Panc1 (cell line): ENCODE data around the gene LDAF1. TPM values are rescaled to one million over a fixed set of nuclear protein-coding genes. Genes with fewer than 3 reads are reported as not detected.
"Not testable (repeated sequence)": the region's sequence is repeated elsewhere in the genome, so short reads cannot be mapped to it uniquely, and the experiment has no call there.

Experiments used
- ATAC-seq: fragments of 200-7000 bp; cut with Tn5 transposase; 2 replicates; pipeline ENCODE4 v1.9.1; 2020; ENCODE audit warnings: mild to moderate bottlenecking, moderate library complexity
- BruUV-seq: library from RNA; stranded (reverse); fragments of 400-500 nt; replicated peaks from 2 replicates; lab custom pipeline; 2021; lab: Mats Ljungman, UMichigan
- CTCF ChIA-PET: fragments of 300-600 bp; sonication (Branson Sonifier 250); formaldehyde crosslinking; loops from one replicate; lab custom pipeline; 2022; ENCODE audit warnings: antibody characterized with exemption; lab: Charles Lee
- POLR2A ChIA-PET: fragments of 300-600 bp; sonication (Branson Sonifier 250); formaldehyde crosslinking; loops from one replicate; lab custom pipeline; 2022; ENCODE audit warnings: antibody characterized with exemption; lab: Charles Lee
- DNase-seq: peaks from one replicate; pipeline ENCODE4 v3.0.0-alpha.2; 2010; ENCODE audit warnings: low read depth, low spot score
- H3K27ac ChIP-seq: 2 replicates; pipeline ENCODE4 v1.5.1; 2011; ENCODE audit warnings: mild to moderate bottlenecking, low read length, inconsistent platforms
- H3K27me3 ChIP-seq: fragments of 200-500 bp; sonication (Bioruptor generic); 2 replicates; pipeline ENCODE4 v1.6.0; 2014; ENCODE audit warnings: low read length, inconsistent platforms; ENCODE audit not compliant: control insufficient read depth, insufficient read depth
- H3K36me3 ChIP-seq: fragments of 200-500 bp; sonication (Bioruptor generic); 2 replicates; pipeline ENCODE4 v1.5.1; 2014; ENCODE audit warnings: inconsistent platforms, mild to moderate bottlenecking, low read length, moderate library complexity; ENCODE audit not compliant: control insufficient read depth, insufficient read depth
- H3K4me1 ChIP-seq: 2 replicates; pipeline ENCODE4 v1.5.1; 2011; ENCODE audit warnings: inconsistent platforms, mild to moderate bottlenecking, low read length, moderate library complexity; ENCODE audit not compliant: control insufficient read depth, insufficient read depth
- H3K4me3 ChIP-seq, 2 experiments: 2 replicates each; pipeline ENCODE4 v1.5.1; 2011 to 2012; ENCODE audit warnings: low read depth in 2 of 2, low read length in 2 of 2, mild to moderate bottlenecking in 2 of 2, inconsistent platforms in 1 of 2, moderate library complexity in 1 of 2
- H3K9me3 ChIP-seq: fragments of 200-500 bp; sonication (Bioruptor generic); 2 replicates; pipeline ENCODE4 v1.5.1; 2014; ENCODE audit warnings: low read depth, mild to moderate bottlenecking, inconsistent platforms, low read length, moderate library complexity; ENCODE audit not compliant: control insufficient read depth, insufficient read depth
- CTCF ChIP-seq: fragments of 450-650 bp; IDR thresholded peaks from 2 replicates; pipeline ENCODE4 v1.5.1; 2017; ENCODE audit warnings: mild to moderate bottlenecking
- POLR2AphosphoS5 ChIP-seq: IDR thresholded peaks from 2 replicates; pipeline ENCODE4 v1.6.1; 2012; ENCODE audit warnings: mild to moderate bottlenecking, low read depth, low read length, moderate library complexity
- REST ChIP-seq, 2 experiments: IDR thresholded peaks; 2 replicates each; pipeline ENCODE4 v1.6.1; 2011 to 2012; ENCODE audit warnings: low read depth in 2 of 2, control low read depth in 1 of 2, low read length in 1 of 2, mild to moderate bottlenecking in 1 of 2, moderate library complexity in 1 of 2; ENCODE audit not compliant: insufficient read depth in 1 of 2
- SIN3A ChIP-seq: IDR thresholded peaks from 2 replicates; pipeline ENCODE4 v1.6.1; 2012; ENCODE audit warnings: low read depth, mild to moderate bottlenecking, low read length, moderate library complexity, borderline replicate concordance; ENCODE audit not compliant: insufficient read depth
- TCF7L2 ChIP-seq: IDR thresholded peaks from 2 replicates; pipeline ENCODE4 v1.6.1; 2011; ENCODE audit warnings: mild to moderate bottlenecking, low read depth, low read length, inconsistent platforms
- in situ Hi-C: cut with HindIII; loops from 2 replicates; pipeline ENCODE4 v1.10.0; 2016; ENCODE audit warnings: low sequenced_read_pairs, low pct_unique_long_range_greater_than_20kb
- intact Hi-C: fragments of 100-400 bp; cut with micrococcal nuclease; formaldehyde crosslinking; loops from one replicate; pipeline ENCODE4 v1.10.0; 2022; ENCODE audit not compliant: unreplicated experiment
- total RNA-seq: library from RNA; stranded (reverse); gene quantifications from one replicate; pipeline ENCODE4 v1.2.1, GENCODE V29; 2021; ENCODE audit not compliant: unreplicated experiment

Gene LDAF1
- total RNA-seq, 1 experiment from 2014 or later = 15.2 TPM

- CTCF ChIA-PET = interaction anchor here (0.6 kb wide), 1 partner anchor 130 kb away, joined by 3 read pairs; no protein-coding TSS in a partner anchor
Measured at GRCh38 chr16:21170116-21170515, 11.6 kb downstream of the LDAF1 start.

GRCh38 chr16:21172650-21173049 lies 14.2 kb downstream of the LDAF1 start:
- H3K27ac ChIP-seq = no peak overlapping the region
- BruUV-seq = no TSS peak
- no peaks in the 10 kb centered on the region for H3K27me3 ChIP-seq
- H3K4me1 ChIP-seq = no peaks in the 10 kb centered on the region
- no peaks in the 10 kb centered on the region for H3K9me3 ChIP-seq
- no peak for TF ChIP-seq SIN3A
- TF ChIP-seq POLR2AphosphoS5 = no peak
- no peak for TF ChIP-seq CTCF
- TF ChIP-seq TCF7L2 = no peak
- no peak for TF ChIP-seq REST (IDR thresholded peaks at IDR 0.05; ENCODE audit: insufficient read depth in 1 of 2, low read depth in 2 of 2, low read length in 1 of 2)
- in situ Hi-C loops (no loop called here), intact Hi-C loops (no loop called here)
- ATAC-seq (no peak), DNase-seq (no peak)
- ChIA-PET CTCF (interaction anchor here (0.6 kb wide), 1 partner anchor 168 kb away, joined by 5 read pairs; no protein-coding TSS in a partner anchor), POLR2A (no interaction called here)
- H3K36me3 ChIP-seq = no peaks in the 10 kb centered on the region
- no peak overlapping the region for H3K4me3 ChIP-seq

More at GRCh38 chr16:21170116-21170515, 11.6 kb downstream of the LDAF1 start:
- in situ Hi-C loops, intact Hi-C loops, DNase-seq, H3K4me3 ChIP-seq, BruUV-seq, ATAC-seq, H3K4me1 ChIP-seq, H3K36me3 ChIP-seq, POLR2A ChIA-PET, H3K27ac ChIP-seq, H3K27me3 ChIP-seq, H3K9me3 ChIP-seq: not testable (repeated sequence)

GRCh38 chr16:21175397-21175796 lies 16.9 kb downstream of the LDAF1 start:
- intact Hi-C loops (no loop called here), in situ Hi-C loops (loop anchor here (25.0 kb wide), 1 partner anchor 112 kb away; the partner anchor contains the start of gene CRYM)
- no TSS peak for BruUV-seq
- Histone ChIP-seq H3K27ac (no peak overlapping the region), H3K4me1 (no peaks in the 10 kb centered on the region), H3K36me3 (no peaks in the 10 kb centered on the region), H3K9me3 (no peaks in the 10 kb centered on the region), H3K4me3 (no peak overlapping the region), H3K27me3 (no peaks in the 10 kb centered on the region)
- ATAC-seq (no peak), DNase-seq (no peak)
- TF ChIP-seq SIN3A = no peak
- TF ChIP-seq REST (IDR thresholded peaks at IDR 0.05; ENCODE audit: insufficient read depth in 1 of 2, low read depth in 2 of 2, low read length in 1 of 2) = no peak
- TF ChIP-seq POLR2AphosphoS5 = no peak
- TF ChIP-seq TCF7L2 = no peak
- no peak for TF ChIP-seq CTCF
- CTCF ChIA-PET = no interaction called here
- POLR2A ChIA-PET = no interaction called here
